ENCODE measurements around the gene MIXL1.

DNA sequence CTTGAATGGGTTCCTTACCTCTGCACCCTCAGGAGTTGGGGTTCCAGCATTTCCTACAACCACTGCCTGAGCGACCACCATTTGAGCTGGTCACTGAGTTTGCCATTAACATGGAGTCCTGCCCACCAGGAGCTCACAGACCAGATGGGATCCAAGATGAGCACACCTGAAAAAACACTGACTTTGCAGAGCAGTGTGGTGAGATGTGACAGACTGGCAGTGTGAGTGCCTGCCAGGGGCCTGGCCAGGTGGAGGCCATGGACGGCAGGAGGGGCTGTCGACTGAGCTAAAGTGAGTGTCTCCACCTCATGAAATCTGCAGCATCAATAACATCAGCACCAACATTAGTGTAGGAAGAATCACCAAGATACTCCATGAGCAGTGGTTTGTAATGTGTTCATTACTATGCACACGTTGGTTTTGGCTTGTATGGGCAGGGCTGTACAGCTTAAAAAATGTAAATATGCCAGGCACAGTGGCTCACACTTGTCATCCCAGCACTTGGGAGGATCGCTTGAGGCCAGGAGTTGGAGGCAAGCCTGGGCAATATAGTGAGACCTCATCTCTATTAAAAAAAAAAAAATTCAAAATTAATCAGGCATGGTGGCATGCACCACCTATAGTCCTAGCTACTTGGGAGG lies 12.2 kb upstream of the MIXL1 start:
- TF ChIP-seq ZNF350 (CRISPR knock-in tag; IDR thresholded peaks at IDR 0.05; ENCODE audit: borderline replicate concordance, low read depth): no peak
- no peak for TF ChIP-seq FLYWCH1 (CRISPR knock-in tag; IDR thresholded peaks at IDR 0.05)
- TF ChIP-seq ARID3A (IDR thresholded peaks at IDR 0.05; ENCODE audit: low read depth, low read length): no peak
